OCI-LY7 (cell line): ENCODE data around the gene DDAH1. TPM values are rescaled to one million over a fixed set of nuclear protein-coding genes. Genes with fewer than 3 reads are reported as not detected.

ENCODE experiments used
- BruUV-seq: library from RNA; stranded (reverse); fragments of 400-500 nt; replicated peaks from 2 replicates; lab custom pipeline; 2021; lab: Mats Ljungman, UMichigan
- CTCF ChIA-PET: fragments of 300-600 bp; sonication (Branson Sonifier 250); formaldehyde crosslinking; loops from one replicate; lab custom pipeline; 2022; ENCODE audit warnings: antibody characterized with exemption; ENCODE audit not compliant: unreplicated experiment; lab: Charles Lee
- POLR2A ChIA-PET: fragments of 300-600 bp; sonication (Branson Sonifier 250); formaldehyde crosslinking; loops from one replicate; lab custom pipeline; 2022; ENCODE audit warnings: antibody characterized with exemption; lab: Charles Lee
- DNase-seq: peaks from one replicate; pipeline ENCODE4 v3.0.0-alpha.2; 2015; ENCODE audit warnings: low spot score
- H2AFZ ChIP-seq: fragments of 200-600 bp; sonication (generic), shearing (Covaris generic); 2 replicates; pipeline ENCODE4 v1.6.1; 2014; ENCODE audit warnings: mild to moderate bottlenecking, antibody characterized with exemption, low read length, moderate library complexity
- H3K27ac ChIP-seq: fragments of 200-600 bp; sonication (generic); 2 replicates; pipeline ENCODE4 v1.5.1; 2014; ENCODE audit warnings: mixed run types, low read depth, mild to moderate bottlenecking, moderate library complexity, low read length, inconsistent platforms; ENCODE audit not compliant: poor library complexity, severe bottlenecking
- H3K36me3 ChIP-seq: fragments of 200-600 bp; sonication (generic); 2 replicates; pipeline ENCODE4 v1.6.1; 2014; ENCODE audit warnings: mild to moderate bottlenecking, antibody characterized with exemption, low read length, moderate library complexity, mixed read lengths; ENCODE audit not compliant: insufficient read depth
- H3K4me1 ChIP-seq: fragments of 200-600 bp; sonication (generic); 2 replicates; pipeline ENCODE4 v1.5.1; 2014; ENCODE audit warnings: mild to moderate bottlenecking, low read length; ENCODE audit not compliant: insufficient read depth, poor library complexity, severe bottlenecking
- H3K4me2 ChIP-seq: fragments of 200-600 bp; sonication (generic); 2 replicates; pipeline ENCODE4 v1.6.1; 2014; ENCODE audit warnings: mild to moderate bottlenecking, low read length
- H3K4me3 ChIP-seq: fragments of 200-600 bp; sonication (generic); 2 replicates; pipeline ENCODE4 v1.5.1; 2014; ENCODE audit warnings: mild to moderate bottlenecking, low read depth, low read length; ENCODE audit not compliant: poor library complexity, severe bottlenecking
- H3K79me2 ChIP-seq: fragments of 200-600 bp; sonication (generic); 2 replicates; pipeline ENCODE4 v1.6.1; 2016; ENCODE audit warnings: low read depth, mild to moderate bottlenecking, low read length, moderate library complexity, mixed read lengths; ENCODE audit not compliant: insufficient read depth
- H3K9me2 ChIP-seq: fragments of 200-600 bp; sonication (generic); 2 replicates; pipeline ENCODE4 v1.6.1; 2016; ENCODE audit warnings: mild to moderate bottlenecking, low read length, mixed read lengths; ENCODE audit not compliant: insufficient read depth
- H3K9me3 ChIP-seq: fragments of 200-600 bp; sonication (generic); 2 replicates; pipeline ENCODE4 v1.6.1; 2014; ENCODE audit warnings: mild to moderate bottlenecking, mixed run types, low read length, mixed read lengths
- H4K20me1 ChIP-seq: fragments of 200-600 bp; sonication (generic); 2 replicates; pipeline ENCODE4 v1.6.1; 2014; ENCODE audit warnings: mild to moderate bottlenecking, antibody characterized with exemption, low read length, moderate library complexity, mixed read lengths; ENCODE audit not compliant: insufficient read depth
- CTCF ChIP-seq: fragments of 200-600 bp; sonication (generic); conservative IDR thresholded peaks from 2 replicates; pipeline ENCODE4 v1.5.1; 2014; ENCODE audit warnings: mild to moderate bottlenecking, antibody characterized with exemption, low read length, moderate library complexity, mixed read lengths
- EZH2phosphoT487 ChIP-seq: fragments of 200-600 bp; sonication (generic); IDR thresholded peaks from 2 replicates; pipeline ENCODE4 v1.6.1; 2018; ENCODE audit warnings: low read depth, borderline replicate concordance, mild to moderate bottlenecking, mixed run types, antibody characterized with exemption, low read length, moderate library complexity, mixed read lengths
- intact Hi-C: fragments of 100-400 bp; cut with micrococcal nuclease; formaldehyde crosslinking; loops from one replicate; pipeline ENCODE4 v1.10.0; 2022; ENCODE audit not compliant: unreplicated experiment
- total RNA-seq, 2 experiments: library from RNA; depleted of rRNA in 1 of 2; stranded (reverse); fragments of >200 nt in 1 of 2; shearing (Covaris generic) in 1 of 2; gene quantifications; 2 replicates each; pipeline ENCODE4 v1.2.3, GENCODE V29; 2014 to 2022

The DDAH1 gene
- total RNA-seq, 2 experiments from 2014 or later = not detected

- DNase-seq = no peak
- Histone ChIP-seq H3K4me1 (no peaks in the 10 kb centered on the region), H3K36me3 (no peaks in the 10 kb centered on the region), H2AFZ (no peak overlapping the region), H3K9me3 (no peaks in the 10 kb centered on the region), H3K27ac (no peak overlapping the region), H3K79me2 (no peaks in the 10 kb centered on the region), H3K9me2 (no peaks in the 10 kb centered on the region), H3K4me2 (no peak overlapping the region), H4K20me1 (no peaks in the 10 kb centered on the region), H3K4me3 (no peak overlapping the region)
- intact Hi-C loops = no loop called here
- TF ChIP-seq CTCF (no peak), EZH2phosphoT487 (no peak)
- ChIA-PET CTCF (no interaction called here), POLR2A (interaction anchor here (0.5 kb wide), 1 partner anchor 830 kb away, joined by 4 read pairs; no protein-coding TSS in a partner anchor)
- no TSS peak for BruUV-seq
Observed at GRCh38 chr1:85496941-85497582, 32.1 kb upstream of the DDAH1 start.

GRCh38 chr1:85495556-85495955 lies 30.6 kb upstream of the DDAH1 start:
- intact Hi-C loops = no loop called here
- TF ChIP-seq EZH2phosphoT487 (no peak), CTCF (no peak)
- no peak overlapping the region for H2AFZ ChIP-seq
- H4K20me1 ChIP-seq = no peaks in the 10 kb centered on the region
- H3K27ac ChIP-seq = no peak overlapping the region
- DNase-seq = no peak
- ChIA-PET POLR2A (no interaction called here), CTCF (no interaction called here)
- H3K4me2 ChIP-seq = no peak overlapping the region
- no peaks in the 10 kb centered on the region for H3K9me3 ChIP-seq
- H3K9me2 ChIP-seq = no peaks in the 10 kb centered on the region
- H3K4me3 ChIP-seq = no peak overlapping the region
- no peaks in the 10 kb centered on the region for H3K79me2 ChIP-seq
- no peaks in the 10 kb centered on the region for H3K36me3 ChIP-seq
- no peaks in the 10 kb centered on the region for H3K4me1 ChIP-seq
- BruUV-seq = no TSS peak

GRCh38 chr1:85494904-85495266 lies 29.9 kb upstream of the DDAH1 start:
- ChIA-PET CTCF (no interaction called here), POLR2A (no interaction called here)
- BruUV-seq = no TSS peak
- no peaks in the 10 kb centered on the region for H3K9me2 ChIP-seq
- H3K4me2 ChIP-seq = no peak overlapping the region
- H3K79me2 ChIP-seq = no peaks in the 10 kb centered on the region
- H3K27ac ChIP-seq = no peak overlapping the region
- no peak for TF ChIP-seq EZH2phosphoT487
- no peak for TF ChIP-seq CTCF
- no peaks in the 10 kb centered on the region for H3K36me3 ChIP-seq
- no peaks in the 10 kb centered on the region for H3K4me1 ChIP-seq
- H3K9me3 ChIP-seq = no peaks in the 10 kb centered on the region
- DNase-seq = no peak
- no peak overlapping the region for H2AFZ ChIP-seq
- H4K20me1 ChIP-seq = no peaks in the 10 kb centered on the region
- intact Hi-C loops = no loop called here
- no peak overlapping the region for H3K4me3 ChIP-seq
